Measurements from ENCODE around the gene TPSG1. TPM values are rescaled to one million over a fixed set of nuclear protein-coding genes. Genes with fewer than 3 reads are reported as not detected.

Gene TPSG1
- total RNA-seq, 1 experiment from 2014 or later = not detected

DNA sequence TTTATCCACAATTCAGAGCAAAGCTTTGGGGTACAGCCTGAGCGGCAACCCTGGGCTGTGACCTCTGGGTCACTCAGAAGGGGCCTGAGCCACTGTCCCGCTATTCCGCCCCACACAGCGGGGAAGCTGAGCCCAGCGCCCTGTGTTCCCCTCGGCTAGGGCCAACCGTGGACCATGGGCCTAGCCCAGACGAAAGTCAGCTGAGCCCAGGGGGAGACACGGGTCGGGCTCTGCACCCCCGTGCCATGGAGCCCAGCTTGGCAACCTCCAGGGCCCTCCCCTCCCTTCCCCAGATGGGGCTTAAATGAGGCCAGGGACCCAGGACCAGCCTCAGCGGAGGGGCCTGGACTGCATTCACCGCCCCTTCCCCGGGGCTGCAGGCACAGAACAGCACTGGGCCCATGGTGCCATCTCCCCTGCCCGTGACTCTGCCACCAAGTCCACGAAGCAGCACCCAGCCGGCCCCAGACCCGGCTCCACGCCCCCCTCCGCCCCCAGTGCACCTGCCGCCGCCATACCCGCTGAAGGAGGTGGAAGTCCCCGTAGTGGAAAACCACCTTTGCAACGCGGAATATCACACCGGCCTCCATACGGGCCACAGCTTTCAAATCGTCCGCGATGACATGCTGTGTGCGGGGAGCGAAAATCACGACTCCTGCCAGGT is 32.6 kb upstream of the TPSG1 start (continued):
- TF ChIP-seq, protein P1, sequence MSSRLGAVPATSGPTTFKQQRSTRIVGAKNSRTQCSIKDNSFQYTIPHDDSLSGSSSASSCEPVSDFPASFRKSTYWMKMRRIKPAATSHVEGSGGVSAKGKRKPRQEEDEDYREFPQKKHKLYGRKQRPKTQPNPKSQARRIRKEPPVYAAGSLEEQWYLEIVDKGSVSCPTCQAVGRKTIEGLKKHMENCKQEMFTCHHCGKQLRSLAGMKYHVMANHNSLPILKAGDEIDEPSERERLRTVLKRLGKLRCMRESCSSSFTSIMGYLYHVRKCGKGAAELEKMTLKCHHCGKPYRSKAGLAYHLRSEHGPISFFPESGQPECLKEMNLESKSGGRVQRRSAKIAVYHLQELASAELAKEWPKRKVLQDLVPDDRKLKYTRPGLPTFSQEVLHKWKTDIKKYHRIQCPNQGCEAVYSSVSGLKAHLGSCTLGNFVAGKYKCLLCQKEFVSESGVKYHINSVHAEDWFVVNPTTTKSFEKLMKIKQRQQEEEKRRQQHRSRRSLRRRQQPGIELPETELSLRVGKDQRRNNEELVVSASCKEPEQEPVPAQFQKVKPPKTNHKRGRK (CRISPR knock-in tag; IDR thresholded peaks at IDR 0.05; ENCODE audit: borderline replicate concordance) = no peak
- TF ChIP-seq RORB (CRISPR knock-in tag; IDR thresholded peaks at IDR 0.05) (no peak), ZNF671 (CRISPR knock-in tag; IDR thresholded peaks at IDR 0.05) (no peak)
- TF ChIP-seq, protein P2, sequence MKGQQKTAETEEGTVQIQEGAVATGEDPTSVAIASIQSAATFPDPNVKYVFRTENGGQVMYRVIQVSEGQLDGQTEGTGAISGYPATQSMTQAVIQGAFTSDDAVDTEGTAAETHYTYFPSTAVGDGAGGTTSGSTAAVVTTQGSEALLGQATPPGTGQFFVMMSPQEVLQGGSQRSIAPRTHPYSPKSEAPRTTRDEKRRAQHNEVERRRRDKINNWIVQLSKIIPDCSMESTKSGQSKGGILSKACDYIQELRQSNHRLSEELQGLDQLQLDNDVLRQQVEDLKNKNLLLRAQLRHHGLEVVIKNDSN (CRISPR knock-in tag; IDR thresholded peaks at IDR 0.05) = no peak

- no peak for ATAC-seq
- POLR2A ChIA-PET = no interaction called here
- CTCF ChIA-PET = no interaction called here
- Mint-ChIP-seq H3K4me3 (no peak overlapping the region), H3K9me3 (no peaks in the 10 kb centered on the region), H3K27ac (no peak overlapping the region), H3K36me3 (no peaks in the 10 kb centered on the region), H3K4me1 (peaks cover 5% of the 10 kb centered on the region), H3K27me3 (ENCODE audit: low read depth) (peaks cover 27% of the 10 kb centered on the region)
- DNase-seq (ENCODE audit: low spot score) = no peak
- TF ChIP-seq, protein P3, sequence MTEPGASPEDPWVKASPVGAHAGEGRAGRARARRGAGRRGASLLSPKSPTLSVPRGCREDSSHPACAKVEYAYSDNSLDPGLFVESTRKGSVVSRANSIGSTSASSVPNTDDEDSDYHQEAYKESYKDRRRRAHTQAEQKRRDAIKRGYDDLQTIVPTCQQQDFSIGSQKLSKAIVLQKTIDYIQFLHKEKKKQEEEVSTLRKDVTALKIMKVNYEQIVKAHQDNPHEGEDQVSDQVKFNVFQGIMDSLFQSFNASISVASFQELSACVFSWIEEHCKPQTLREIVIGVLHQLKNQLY (CRISPR knock-in tag; IDR thresholded peaks at IDR 0.05) = no peak
- TF ChIP-seq ATF6 (CRISPR knock-in tag; IDR thresholded peaks at IDR 0.05) (no peak), MYBL2 (CRISPR knock-in tag; IDR thresholded peaks at IDR 0.05) (no peak), ZNF263 (CRISPR knock-in tag; IDR thresholded peaks at IDR 0.05; ENCODE audit: low read depth) (no peak), OVOL2 (CRISPR knock-in tag; IDR thresholded peaks at IDR 0.05; ENCODE audit: borderline replicate concordance) (no peak), ESRRA (CRISPR knock-in tag; IDR thresholded peaks at IDR 0.05; ENCODE audit: borderline replicate concordance) (no peak), GABPB1 (CRISPR knock-in tag; IDR thresholded peaks at IDR 0.05) (no peak), E2F5 (CRISPR knock-in tag; IDR thresholded peaks at IDR 0.05) (no peak), TEAD1 (CRISPR knock-in tag; IDR thresholded peaks at IDR 0.05) (no peak), CREB1 (CRISPR knock-in tag; IDR thresholded peaks at IDR 0.05) (no peak), ZBTB21 (CRISPR knock-in tag; IDR thresholded peaks at IDR 0.05; ENCODE audit: borderline replicate concordance) (no peak), STAT6 (CRISPR knock-in tag; conservative IDR thresholded peaks at IDR 0.05; ENCODE audit: low read depth) (no peak), RELA (CRISPR knock-in tag; IDR thresholded peaks at IDR 0.05; ENCODE audit: borderline replicate concordance) (no peak), ZNF219 (CRISPR knock-in tag; IDR thresholded peaks at IDR 0.05; ENCODE audit: borderline replicate concordance) (no peak), NR3C1 (CRISPR knock-in tag; conservative IDR thresholded peaks at IDR 0.05; ENCODE audit: low read depth) (no peak)
- TF ChIP-seq, protein P4, sequence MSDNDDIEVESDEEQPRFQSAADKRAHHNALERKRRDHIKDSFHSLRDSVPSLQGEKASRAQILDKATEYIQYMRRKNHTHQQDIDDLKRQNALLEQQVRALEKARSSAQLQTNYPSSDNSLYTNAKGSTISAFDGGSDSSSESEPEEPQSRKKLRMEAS (CRISPR knock-in tag; IDR thresholded peaks at IDR 0.05) = no peak
- TF ChIP-seq, protein P5, sequence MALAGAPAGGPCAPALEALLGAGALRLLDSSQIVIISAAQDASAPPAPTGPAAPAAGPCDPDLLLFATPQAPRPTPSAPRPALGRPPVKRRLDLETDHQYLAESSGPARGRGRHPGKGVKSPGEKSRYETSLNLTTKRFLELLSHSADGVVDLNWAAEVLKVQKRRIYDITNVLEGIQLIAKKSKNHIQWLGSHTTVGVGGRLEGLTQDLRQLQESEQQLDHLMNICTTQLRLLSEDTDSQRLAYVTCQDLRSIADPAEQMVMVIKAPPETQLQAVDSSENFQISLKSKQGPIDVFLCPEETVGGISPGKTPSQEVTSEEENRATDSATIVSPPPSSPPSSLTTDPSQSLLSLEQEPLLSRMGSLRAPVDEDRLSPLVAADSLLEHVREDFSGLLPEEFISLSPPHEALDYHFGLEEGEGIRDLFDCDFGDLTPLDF (CRISPR knock-in tag; IDR thresholded peaks at IDR 0.05) = no peak
- TF ChIP-seq, protein P1 (CRISPR knock-in tag; IDR thresholded peaks at IDR 0.05; ENCODE audit: borderline replicate concordance) = no peak
- TF ChIP-seq, protein P6, sequence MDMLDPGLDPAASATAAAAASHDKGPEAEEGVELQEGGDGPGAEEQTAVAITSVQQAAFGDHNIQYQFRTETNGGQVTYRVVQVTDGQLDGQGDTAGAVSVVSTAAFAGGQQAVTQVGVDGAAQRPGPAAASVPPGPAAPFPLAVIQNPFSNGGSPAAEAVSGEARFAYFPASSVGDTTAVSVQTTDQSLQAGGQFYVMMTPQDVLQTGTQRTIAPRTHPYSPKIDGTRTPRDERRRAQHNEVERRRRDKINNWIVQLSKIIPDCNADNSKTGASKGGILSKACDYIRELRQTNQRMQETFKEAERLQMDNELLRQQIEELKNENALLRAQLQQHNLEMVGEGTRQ (CRISPR knock-in tag; IDR thresholded peaks at IDR 0.05) = no peak
Measured at GRCh38 chr16:1256874-1257322, 31.8 kb upstream of the TPSG1 start.
